Endothelial cell (in vitro differentiated cells): ENCODE measurements around the gene TECPR2. TPM values are rescaled to one million over a fixed set of nuclear protein-coding genes. Genes with fewer than 3 reads are reported as not detected.

Experiments
- DNase-seq: peaks from one replicate; pipeline ENCODE4 v3.0.0; 2021; ENCODE audit warnings: low spot score
- H3K27ac Mint-ChIP-seq: one replicate; pipeline ENCODE4 v1.8.0; 2021; ENCODE audit warnings: mixed read lengths, inconsistent platforms; ENCODE audit not compliant: unreplicated experiment
- H3K27me3 Mint-ChIP-seq: one replicate; pipeline ENCODE4 v1.8.0; 2021; ENCODE audit warnings: mild to moderate bottlenecking, moderate library complexity, mixed read lengths, inconsistent platforms; ENCODE audit not compliant: unreplicated experiment
- H3K36me3 Mint-ChIP-seq: one replicate; pipeline ENCODE4 v1.8.0; 2021; ENCODE audit warnings: mild to moderate bottlenecking, low read depth, mixed read lengths, inconsistent platforms; ENCODE audit not compliant: unreplicated experiment
- H3K4me1 Mint-ChIP-seq: one replicate; pipeline ENCODE4 v1.8.0; 2021; ENCODE audit warnings: mild to moderate bottlenecking, mixed read lengths, inconsistent platforms; ENCODE audit not compliant: unreplicated experiment
- H3K4me3 Mint-ChIP-seq: one replicate; pipeline ENCODE4 v1.8.0; 2021; ENCODE audit warnings: mild to moderate bottlenecking, mixed read lengths, inconsistent platforms; ENCODE audit not compliant: unreplicated experiment
- H3K9me3 Mint-ChIP-seq: one replicate; pipeline ENCODE4 v1.8.0; 2021; ENCODE audit warnings: mixed read lengths, inconsistent platforms; ENCODE audit not compliant: unreplicated experiment
- total RNA-seq: library from RNA; stranded (reverse); fragmentation: NEBNext Ultra II Directional; extraction: Animal tissue kit (Norgen Biotek cat#: 25700); gene quantifications from one replicate; pipeline ENCODE4 v1.2.1, GENCODE V29; 2021; ENCODE audit not compliant: unreplicated experiment
- TF ChIP-seq, protein P1 (sequence below): fragments of 200-600 bp; sonication (generic); IDR thresholded peaks from one replicate; pipeline ENCODE4 v1.5.0; 2021; ENCODE audit warnings: antibody characterized with exemption; ENCODE audit not compliant: unreplicated experiment

TECPR2 gene
- total RNA-seq, 1 donor from 2014 or later, result 28.9 TPM

DNA sequence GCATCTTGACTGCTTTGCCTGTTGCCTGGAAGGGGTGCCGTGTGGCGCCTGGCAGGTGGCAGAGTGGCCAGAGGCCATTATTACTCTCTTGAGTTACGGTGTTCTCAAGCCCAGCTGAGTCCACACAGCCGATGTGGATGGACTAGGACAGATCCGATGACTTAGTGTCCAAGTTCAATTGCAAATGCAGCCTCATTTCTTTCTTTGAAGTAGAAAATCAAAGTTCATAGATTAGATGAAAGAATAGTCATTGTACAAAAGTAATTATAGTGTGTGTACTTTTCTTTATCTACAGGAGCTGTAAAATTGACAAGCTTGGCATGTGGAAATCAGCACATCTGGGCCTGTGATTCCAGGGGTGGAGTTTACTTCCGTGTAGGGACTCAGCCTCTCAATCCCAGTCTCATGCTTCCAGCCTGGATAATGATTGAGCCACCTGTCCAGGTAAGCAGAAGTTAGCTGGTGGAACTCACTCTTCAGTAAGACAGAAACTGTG, 102.2 kb downstream of the TECPR2 start:
- peaks cover 26% of the 10 kb centered on the region for H3K36me3 Mint-ChIP-seq
- no peaks in the 10 kb centered on the region for H3K9me3 Mint-ChIP-seq
- DNase-seq, result no peak
- H3K27ac Mint-ChIP-seq, result no peak overlapping the region
- H3K4me3 Mint-ChIP-seq, result no peak overlapping the region
- H3K4me1 Mint-ChIP-seq, result no peaks in the 10 kb centered on the region
- TF ChIP-seq, protein P1, sequence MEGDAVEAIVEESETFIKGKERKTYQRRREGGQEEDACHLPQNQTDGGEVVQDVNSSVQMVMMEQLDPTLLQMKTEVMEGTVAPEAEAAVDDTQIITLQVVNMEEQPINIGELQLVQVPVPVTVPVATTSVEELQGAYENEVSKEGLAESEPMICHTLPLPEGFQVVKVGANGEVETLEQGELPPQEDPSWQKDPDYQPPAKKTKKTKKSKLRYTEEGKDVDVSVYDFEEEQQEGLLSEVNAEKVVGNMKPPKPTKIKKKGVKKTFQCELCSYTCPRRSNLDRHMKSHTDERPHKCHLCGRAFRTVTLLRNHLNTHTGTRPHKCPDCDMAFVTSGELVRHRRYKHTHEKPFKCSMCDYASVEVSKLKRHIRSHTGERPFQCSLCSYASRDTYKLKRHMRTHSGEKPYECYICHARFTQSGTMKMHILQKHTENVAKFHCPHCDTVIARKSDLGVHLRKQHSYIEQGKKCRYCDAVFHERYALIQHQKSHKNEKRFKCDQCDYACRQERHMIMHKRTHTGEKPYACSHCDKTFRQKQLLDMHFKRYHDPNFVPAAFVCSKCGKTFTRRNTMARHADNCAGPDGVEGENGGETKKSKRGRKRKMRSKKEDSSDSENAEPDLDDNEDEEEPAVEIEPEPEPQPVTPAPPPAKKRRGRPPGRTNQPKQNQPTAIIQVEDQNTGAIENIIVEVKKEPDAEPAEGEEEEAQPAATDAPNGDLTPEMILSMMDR, result no peak
- no peaks in the 10 kb centered on the region for H3K27me3 Mint-ChIP-seq

GRCh38 chr14:102469261-102469660, 106.5 kb downstream of the TECPR2 start:
- TF ChIP-seq, protein P1, result no peak
- Mint-ChIP-seq H3K4me3 (no peak overlapping the region), H3K27ac (no peak overlapping the region), H3K4me1 (peaks cover 13% of the 10 kb centered on the region), H3K36me3 (peaks cover 18% of the 10 kb centered on the region), H3K9me3 (no peaks in the 10 kb centered on the region), H3K27me3 (no peaks in the 10 kb centered on the region)
- no peak for DNase-seq

DNA sequence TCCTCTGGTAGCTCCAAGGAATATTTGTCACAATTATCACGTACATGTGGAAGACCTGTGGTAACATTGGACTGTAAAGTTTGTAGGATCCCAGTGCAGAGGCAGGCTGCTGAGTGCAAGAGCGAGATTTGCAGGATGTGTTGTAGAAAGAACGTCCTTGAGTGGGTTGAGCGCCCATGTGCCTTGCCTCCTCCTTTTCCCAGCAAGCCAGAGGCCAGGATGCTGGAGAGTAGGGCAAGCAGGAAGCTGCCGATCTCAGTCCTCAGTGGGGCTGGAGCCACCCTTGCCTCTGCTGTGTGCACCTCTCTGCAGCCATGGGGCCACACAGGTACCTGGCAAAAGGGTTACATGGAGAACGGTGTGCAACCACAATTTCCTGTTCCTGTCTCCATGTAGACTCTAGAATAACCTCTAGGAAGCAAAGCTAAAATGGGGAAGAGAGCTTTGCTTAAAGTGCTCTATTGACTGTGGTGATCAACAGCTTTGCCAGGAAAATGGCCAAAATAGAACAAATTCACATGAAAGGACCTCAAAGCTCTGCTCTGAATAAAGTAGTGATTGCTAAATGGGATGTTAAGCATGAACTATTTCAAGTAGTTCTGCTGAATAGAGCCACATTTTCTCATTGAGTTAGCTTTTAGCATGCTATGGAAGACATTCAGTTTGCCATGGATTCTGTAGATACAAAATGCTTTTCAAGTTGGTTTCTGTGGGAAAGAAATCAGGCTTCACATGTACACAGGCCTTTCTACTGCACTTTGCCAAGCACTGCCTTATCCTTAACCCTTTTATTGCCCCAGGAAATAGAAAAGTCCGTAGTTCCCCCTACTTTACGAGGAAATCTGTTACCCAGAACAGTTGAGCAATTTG, 109.4 kb downstream of the TECPR2 start:
- peaks cover 3% of the 10 kb centered on the region for H3K36me3 Mint-ChIP-seq
- H3K27ac Mint-ChIP-seq, result no peak overlapping the region
- H3K9me3 Mint-ChIP-seq, result no peaks in the 10 kb centered on the region
- no peaks in the 10 kb centered on the region for H3K27me3 Mint-ChIP-seq
- no peak overlapping the region for H3K4me3 Mint-ChIP-seq
- peaks cover 13% of the 10 kb centered on the region for H3K4me1 Mint-ChIP-seq
- TF ChIP-seq, protein P1, result no peak
- DNase-seq, result no peak

DNA sequence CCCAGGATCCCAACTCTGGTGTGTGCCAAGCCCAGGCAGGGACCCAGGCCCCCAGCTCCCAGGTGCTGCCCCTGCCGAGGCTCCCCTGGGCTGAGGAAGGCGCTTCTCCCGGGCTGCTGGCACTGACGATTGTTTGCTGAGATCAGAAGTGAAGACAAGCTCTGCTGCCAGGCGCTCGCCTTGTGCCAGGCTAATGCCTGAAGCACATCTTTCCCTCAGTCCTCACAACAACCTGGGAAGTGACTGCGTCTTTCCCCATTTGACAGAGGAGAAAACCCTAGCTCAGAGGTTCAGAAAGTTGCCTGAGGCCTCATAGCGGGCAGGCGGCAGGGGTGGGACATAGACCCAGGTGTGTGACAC, 110.0 kb downstream of the TECPR2 start:
- Mint-ChIP-seq H3K27me3 (no peaks in the 10 kb centered on the region), H3K9me3 (no peaks in the 10 kb centered on the region), H3K27ac (no peak overlapping the region), H3K4me1 (peaks cover 13% of the 10 kb centered on the region), H3K4me3 (no peak overlapping the region), H3K36me3 (peaks cover 3% of the 10 kb centered on the region)
- TF ChIP-seq, protein P1, result no peak
- no peak for DNase-seq

DNA sequence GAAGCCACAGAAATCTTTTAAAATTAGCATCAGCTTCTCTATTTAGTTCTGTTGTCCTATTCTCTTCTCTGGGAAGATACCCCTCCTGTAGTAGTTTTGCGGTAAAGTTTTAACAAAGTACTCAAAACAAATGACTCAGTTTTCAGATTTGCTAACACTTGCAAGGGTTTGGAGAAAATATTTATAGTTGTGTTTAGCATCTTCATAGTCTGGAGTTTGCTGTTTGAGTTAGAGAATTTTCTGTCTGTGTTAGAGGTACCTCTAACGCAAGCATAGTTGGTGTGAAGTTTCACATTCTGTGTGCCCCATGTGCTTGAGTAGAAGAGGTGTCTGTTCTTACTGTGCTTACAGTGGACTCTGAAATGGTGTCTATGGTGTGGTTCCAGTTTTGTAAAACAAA, 110.8 kb downstream of the TECPR2 start:
- Mint-ChIP-seq H3K4me3 (no peak overlapping the region), H3K9me3 (no peaks in the 10 kb centered on the region), H3K27ac (no peak overlapping the region), H3K27me3 (no peaks in the 10 kb centered on the region), H3K4me1 (peaks cover 13% of the 10 kb centered on the region), H3K36me3 (peaks cover 3% of the 10 kb centered on the region)
- TF ChIP-seq, protein P1, result no peak
- no peak for DNase-seq
